BE2C (cell line): ENCODE data around the gene TRERF1.

Source experiments
- DNase-seq: peaks from one replicate; pipeline ENCODE4 v3.0.0-alpha.2; 2020
- H3K27me3 ChIP-seq: fragments of 250-450 bp; sonication (Bioruptor Pico); 2 replicates; pipeline ENCODE4 v1.5.1; 2020; ENCODE audit warnings: mild to moderate bottlenecking
- H3K36me3 ChIP-seq: fragments of 250-450 bp; sonication (Bioruptor Pico); 2 replicates; pipeline ENCODE4 v1.5.1; 2020; ENCODE audit warnings: mild to moderate bottlenecking
- H3K4me1 ChIP-seq: fragments of 250-450 bp; sonication (Bioruptor Pico); 2 replicates; pipeline ENCODE4 v1.5.1; 2020
- H3K4me3 ChIP-seq: 2 replicates; pipeline ENCODE4 v1.5.1; 2011; ENCODE audit warnings: low read depth, low read length
- H3K9me3 ChIP-seq: fragments of 250-450 bp; sonication (Bioruptor Pico); 2 replicates; pipeline ENCODE4 v1.5.1; 2020
- TF ChIP-seq, protein P1 (sequence below): IDR thresholded peaks from 2 replicates; pipeline ENCODE4 v1.5.1; 2012; ENCODE audit warnings: mild to moderate bottlenecking, low read depth, low read length

TRERF1 gene

DNA sequence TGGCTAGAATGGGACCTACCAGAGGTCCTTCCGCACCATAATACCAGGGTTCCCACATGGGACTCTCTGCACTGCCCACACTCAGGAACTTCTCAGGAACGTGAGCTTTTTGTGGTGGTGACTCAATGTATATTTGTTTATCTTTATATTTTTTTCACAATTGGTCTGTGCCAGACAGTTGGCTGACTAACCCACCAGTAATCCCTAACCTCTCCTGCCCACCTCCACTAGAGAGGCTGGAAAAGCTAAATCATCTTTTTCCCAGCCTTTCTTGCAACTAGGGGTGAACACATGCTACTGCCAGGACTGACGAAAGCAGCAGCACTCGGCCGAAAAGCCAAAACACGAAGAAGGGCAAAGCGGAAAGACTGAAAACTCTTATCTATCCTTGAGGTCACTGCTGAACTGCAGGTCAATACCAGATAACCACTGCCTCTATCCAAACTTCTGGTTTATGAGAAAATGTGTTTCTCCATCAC is 112.9 kb downstream of the TRERF1 start:
- H3K36me3 ChIP-seq = no peaks in the 10 kb centered on the region
- H3K27me3 ChIP-seq = no peaks in the 10 kb centered on the region
- DNase-seq = no peak
- TF ChIP-seq, protein P1, sequence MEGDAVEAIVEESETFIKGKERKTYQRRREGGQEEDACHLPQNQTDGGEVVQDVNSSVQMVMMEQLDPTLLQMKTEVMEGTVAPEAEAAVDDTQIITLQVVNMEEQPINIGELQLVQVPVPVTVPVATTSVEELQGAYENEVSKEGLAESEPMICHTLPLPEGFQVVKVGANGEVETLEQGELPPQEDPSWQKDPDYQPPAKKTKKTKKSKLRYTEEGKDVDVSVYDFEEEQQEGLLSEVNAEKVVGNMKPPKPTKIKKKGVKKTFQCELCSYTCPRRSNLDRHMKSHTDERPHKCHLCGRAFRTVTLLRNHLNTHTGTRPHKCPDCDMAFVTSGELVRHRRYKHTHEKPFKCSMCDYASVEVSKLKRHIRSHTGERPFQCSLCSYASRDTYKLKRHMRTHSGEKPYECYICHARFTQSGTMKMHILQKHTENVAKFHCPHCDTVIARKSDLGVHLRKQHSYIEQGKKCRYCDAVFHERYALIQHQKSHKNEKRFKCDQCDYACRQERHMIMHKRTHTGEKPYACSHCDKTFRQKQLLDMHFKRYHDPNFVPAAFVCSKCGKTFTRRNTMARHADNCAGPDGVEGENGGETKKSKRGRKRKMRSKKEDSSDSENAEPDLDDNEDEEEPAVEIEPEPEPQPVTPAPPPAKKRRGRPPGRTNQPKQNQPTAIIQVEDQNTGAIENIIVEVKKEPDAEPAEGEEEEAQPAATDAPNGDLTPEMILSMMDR = no peak
- no peak overlapping the region for H3K4me3 ChIP-seq
- no peaks in the 10 kb centered on the region for H3K9me3 ChIP-seq
- no peaks in the 10 kb centered on the region for H3K4me1 ChIP-seq

DNA sequence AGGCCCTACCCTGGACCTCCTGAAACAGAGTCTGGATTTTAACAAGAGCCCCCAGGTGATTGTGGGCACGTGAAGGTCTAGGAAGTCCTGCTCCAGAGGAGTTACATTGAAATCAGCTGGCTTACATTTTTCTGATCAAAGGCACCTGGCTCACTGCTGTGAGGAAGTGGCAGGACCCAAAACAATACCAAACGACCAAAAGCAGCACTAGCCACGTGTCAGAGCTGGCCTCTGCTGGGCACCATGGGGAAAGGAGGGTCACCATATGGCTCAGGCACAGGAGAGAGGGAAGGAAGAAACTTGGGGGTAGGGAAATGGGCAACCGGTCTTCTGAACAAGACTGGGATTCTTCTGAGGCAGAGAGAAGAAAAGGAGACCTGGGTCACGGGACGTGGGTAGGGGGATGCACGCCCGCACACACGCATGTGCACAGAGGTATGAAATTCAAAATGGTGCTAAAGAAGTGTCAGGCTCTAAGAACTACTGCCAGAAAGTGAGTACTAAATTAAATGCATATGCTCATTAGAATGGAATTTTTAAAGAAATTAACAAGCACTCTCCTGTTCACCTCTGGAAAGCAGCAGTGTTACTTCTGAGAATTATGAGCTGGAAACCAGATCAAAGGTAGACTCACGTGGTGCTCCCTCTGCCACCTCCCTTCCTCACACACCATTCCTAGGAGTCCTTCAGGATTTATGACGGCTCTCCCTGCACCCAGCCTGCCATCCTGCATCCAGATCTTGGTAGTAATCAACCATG is 113.6 kb downstream of the TRERF1 start:
- H3K4me3 ChIP-seq = no peak overlapping the region
- H3K36me3 ChIP-seq = no peaks in the 10 kb centered on the region
- H3K27me3 ChIP-seq = no peaks in the 10 kb centered on the region
- DNase-seq = no peak
- no peaks in the 10 kb centered on the region for H3K9me3 ChIP-seq
- no peaks in the 10 kb centered on the region for H3K4me1 ChIP-seq
- TF ChIP-seq, protein P1 = no peak

DNA sequence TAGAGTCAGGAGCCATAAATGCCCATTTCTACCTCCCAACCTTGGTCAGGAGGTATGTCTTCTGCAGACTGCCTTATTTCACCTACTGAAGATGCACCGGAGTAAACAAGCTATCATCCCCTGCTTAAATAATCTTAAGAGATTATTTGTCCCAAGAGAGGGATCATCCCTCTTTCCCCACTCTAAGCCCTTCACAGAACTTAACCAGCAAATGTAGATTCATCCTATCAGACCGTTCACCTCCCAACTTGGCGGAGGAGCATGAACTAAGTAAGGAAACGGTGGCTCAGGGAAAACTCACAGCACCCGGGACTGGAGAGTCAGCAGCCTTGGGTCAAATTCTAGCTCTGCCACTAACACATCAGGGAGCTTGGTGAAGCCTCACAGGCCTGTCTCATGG is 115.3 kb downstream of the TRERF1 start:
- no peaks in the 10 kb centered on the region for H3K36me3 ChIP-seq
- TF ChIP-seq, protein P1 = no peak
- H3K4me1 ChIP-seq = no peaks in the 10 kb centered on the region
- DNase-seq = no peak
- H3K9me3 ChIP-seq = no peaks in the 10 kb centered on the region
- no peaks in the 10 kb centered on the region for H3K27me3 ChIP-seq
- no peak overlapping the region for H3K4me3 ChIP-seq

DNA sequence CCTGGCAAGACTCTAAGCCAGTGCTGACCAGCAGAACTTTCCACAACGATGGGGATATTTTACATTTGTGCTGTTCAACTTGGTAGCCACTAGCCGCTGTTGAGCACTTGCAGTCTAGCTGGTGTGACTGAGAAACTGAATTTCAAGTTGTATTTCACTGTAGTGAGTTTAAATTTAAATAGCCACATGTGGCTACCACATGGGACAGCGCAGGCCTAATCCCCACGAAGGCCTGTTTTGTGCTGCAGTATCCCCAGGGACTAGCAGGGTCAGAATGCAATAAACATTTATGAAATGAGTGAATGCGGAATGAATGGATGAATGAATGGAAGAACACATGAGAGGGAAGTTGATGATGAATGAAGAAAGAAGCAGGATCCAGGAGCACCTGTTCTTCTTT is 115.8 kb downstream of the TRERF1 start:
- DNase-seq = no peak
- H3K4me3 ChIP-seq = no peak overlapping the region
- H3K4me1 ChIP-seq = no peaks in the 10 kb centered on the region
- H3K36me3 ChIP-seq = no peaks in the 10 kb centered on the region
- H3K9me3 ChIP-seq = no peaks in the 10 kb centered on the region
- no peaks in the 10 kb centered on the region for H3K27me3 ChIP-seq
- TF ChIP-seq, protein P1 = no peak

DNA sequence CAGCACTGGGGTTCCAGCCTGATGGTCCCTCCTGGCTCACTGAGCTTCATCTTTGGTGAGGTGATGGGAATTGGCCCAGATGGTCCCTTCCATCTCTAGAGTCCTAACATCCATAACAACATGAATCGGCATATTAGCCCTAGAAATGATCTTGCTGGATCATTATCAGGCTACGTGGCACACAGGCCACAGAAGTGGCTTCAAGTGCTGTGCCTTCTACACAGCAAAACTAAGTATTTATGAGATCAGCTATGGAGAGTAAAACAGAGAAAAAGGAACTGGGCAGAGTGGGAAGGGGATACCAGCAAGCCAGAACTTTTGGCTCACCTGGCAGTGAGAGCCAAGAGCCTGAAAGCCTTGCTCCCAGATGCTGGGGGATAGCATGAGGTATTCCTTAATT is 116.9 kb downstream of the TRERF1 start:
- Histone ChIP-seq H3K27me3 (no peaks in the 10 kb centered on the region), H3K36me3 (no peaks in the 10 kb centered on the region), H3K4me3 (no peak overlapping the region), H3K4me1 (no peaks in the 10 kb centered on the region), H3K9me3 (no peaks in the 10 kb centered on the region)
- TF ChIP-seq, protein P1 = no peak
- no peak for DNase-seq

DNA sequence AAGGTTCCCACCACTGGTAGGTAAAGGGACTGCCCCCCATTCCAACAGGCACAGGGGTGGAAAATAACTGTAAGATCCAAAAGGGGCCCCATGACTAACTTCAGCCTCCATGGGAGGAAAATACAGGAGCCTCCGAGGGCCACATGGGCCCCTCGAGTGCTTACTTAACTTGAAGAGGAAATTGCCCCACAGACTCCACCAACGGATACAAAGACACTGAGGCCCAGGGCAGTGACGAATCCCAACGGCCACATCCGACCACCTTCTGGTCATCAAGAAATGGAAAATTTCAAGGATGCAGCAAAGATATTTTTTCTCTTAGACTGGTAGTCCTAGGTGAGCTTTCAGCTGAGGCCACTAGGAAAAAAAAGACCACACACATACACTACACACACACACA is 118.1 kb downstream of the TRERF1 start:
- Histone ChIP-seq H3K9me3 (no peaks in the 10 kb centered on the region), H3K4me1 (no peaks in the 10 kb centered on the region), H3K4me3 (no peak overlapping the region), H3K36me3 (no peaks in the 10 kb centered on the region), H3K27me3 (no peaks in the 10 kb centered on the region)
- no peak for DNase-seq
- TF ChIP-seq, protein P1 = no peak
